HG02884 (cell line): ENCODE data around the gene LMLN.
"Not testable (repeated sequence)": the region's sequence is repeated elsewhere in the genome, so short reads cannot be mapped to it uniquely, and the experiment has no call there.

Experiments used
- ATAC-seq: cut with Tn5 transposase; IDR thresholded peaks from one replicate; pipeline ENCODE4 v1.9.1; 2021; ENCODE audit warnings: mild to moderate bottlenecking, moderate library complexity; ENCODE audit not compliant: unreplicated experiment

Gene LMLN

GRCh38 chr3:198071602-198072287 lies 111.7 kb downstream of the LMLN start:
- no peak for ATAC-seq

- no peak for ATAC-seq
Observed at GRCh38 chr3:198076722-198077308, 116.8 kb downstream of the LMLN start.

DNA sequence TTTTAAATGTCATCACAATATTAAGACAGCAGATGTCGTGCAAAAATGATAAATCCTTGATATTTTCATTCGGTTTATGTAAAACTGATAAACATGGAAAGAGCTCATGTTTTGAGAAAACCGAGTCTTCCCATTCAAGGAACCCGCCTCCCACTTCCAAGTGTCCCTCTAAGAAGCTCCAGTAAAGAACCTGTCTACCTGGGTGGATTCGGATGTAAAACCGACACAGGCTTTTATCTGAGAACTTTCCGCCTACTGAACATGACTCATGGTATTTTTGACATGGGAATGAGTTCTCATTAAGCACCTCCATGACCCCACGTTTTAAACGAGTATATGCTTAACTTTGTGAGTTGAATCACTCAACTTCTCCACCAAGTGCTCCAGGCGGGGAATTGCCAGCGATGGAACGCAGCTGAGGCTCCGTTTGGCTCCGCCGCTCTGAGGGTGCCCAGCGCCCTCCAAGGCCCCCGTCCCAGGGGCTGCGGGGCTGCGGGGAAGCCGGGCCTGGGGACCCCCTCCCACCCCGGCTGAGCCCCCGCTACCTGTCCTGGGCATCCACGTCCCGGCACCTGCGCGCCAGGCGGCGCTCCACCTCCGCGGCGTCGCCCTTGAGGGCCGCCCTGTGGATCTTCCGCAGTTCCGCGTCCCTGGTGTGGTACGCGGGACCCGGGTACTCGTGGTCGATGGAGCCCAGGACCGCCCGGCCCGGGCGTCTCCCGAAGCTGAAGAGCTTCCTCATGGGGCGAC lies 119.9 kb downstream of the LMLN start:
- ATAC-seq = peak; percentile 25

DNA sequence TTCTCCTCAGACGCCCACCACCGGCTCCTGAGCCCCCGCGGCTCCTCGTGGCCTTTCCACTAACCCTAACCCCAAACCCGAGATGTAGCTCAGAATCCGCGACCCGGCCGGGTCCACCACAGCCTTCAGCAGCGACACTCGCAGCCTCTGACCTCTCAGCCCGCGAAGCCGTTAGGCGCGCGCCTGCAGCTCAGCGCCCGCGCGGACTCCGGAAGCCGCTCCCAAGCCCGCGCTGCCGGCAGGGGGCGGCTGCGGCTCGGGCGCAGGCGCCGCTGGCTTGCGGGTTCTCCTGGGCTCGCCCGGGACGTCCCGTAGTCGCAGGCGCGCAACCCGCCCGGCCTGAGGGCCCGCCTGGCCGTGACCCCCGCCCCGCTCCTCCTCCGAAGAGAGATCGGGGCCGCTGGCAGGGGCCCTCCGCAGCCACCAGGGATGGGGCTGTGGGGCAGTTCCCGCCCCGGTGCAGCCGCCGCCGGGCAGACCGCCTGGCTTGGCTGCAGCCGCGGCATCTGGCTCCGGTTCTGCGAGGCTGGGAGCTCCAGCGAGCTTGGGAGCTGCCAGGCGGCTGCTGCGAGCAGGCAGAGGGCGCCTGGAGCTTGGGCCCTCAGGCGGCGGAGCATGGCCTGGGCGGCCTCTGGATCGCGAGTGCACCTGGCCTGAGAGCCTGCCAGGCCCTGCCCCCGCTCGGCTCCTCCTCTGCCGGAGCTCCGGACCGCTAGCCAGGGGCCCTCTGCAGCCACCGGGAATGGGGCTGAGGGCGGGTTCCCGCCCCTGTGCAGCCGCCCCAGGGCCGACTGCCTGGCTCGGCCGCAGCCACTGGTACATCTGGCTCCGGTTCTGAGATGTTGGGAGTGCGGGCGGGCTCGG lies 120.7 kb downstream of the LMLN start:
- ATAC-seq = peak; percentile 79

- no peak for ATAC-seq
Observed at GRCh38 chr3:198081421-198081844, 121.4 kb downstream of the LMLN start.

GRCh38 chr3:198082226-198082625 lies 122.2 kb downstream of the LMLN start:
- ATAC-seq = not testable (repeated sequence)

DNA sequence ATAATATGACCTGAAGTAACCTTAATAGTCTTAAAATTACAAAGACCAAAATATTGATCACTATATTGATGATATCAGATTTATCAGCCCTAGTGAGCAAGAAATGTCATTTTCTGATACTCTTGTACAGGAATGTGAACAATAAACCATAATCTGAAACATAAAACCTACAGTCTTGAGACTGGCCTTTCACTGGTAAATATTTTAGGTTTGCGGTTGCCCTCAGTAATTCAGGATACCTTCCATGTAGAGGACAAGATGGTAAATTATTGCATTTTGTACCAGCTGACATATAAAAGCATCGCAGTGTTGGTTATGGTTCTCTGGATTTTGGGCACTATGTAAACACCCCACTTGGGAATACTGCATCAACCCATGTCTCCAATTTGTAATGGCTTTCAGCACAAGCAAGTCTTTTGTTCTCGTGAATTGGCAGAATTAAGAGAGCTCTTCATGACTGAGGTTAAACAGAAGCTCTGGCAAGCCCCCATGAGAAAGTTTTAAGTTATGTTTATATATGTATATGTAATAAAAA lies 128.5 kb downstream of the LMLN start:
- no peak for ATAC-seq

- no peak for ATAC-seq
Observed at GRCh38 chr3:198090795-198091332, 130.8 kb downstream of the LMLN start.

DNA sequence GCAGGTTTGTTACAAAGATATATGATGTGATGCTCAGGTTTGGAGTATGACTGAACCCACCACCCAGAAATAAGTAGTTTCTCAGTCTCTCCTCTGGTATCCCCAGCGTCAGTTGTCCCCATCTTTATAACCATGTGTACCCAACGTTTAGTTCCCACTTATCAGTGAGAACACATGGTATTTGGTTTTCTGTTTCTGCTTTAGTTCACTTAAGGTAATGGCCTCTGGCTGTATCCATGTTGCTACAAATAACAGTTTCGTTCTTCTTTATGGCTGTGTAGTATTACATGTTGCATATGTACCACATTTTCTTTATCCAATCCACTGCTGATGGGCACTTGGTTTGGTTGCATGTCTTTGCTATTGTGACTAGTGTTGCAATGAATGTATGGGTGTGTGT lies 132.3 kb downstream of the LMLN start:
- ATAC-seq = no peak

DNA sequence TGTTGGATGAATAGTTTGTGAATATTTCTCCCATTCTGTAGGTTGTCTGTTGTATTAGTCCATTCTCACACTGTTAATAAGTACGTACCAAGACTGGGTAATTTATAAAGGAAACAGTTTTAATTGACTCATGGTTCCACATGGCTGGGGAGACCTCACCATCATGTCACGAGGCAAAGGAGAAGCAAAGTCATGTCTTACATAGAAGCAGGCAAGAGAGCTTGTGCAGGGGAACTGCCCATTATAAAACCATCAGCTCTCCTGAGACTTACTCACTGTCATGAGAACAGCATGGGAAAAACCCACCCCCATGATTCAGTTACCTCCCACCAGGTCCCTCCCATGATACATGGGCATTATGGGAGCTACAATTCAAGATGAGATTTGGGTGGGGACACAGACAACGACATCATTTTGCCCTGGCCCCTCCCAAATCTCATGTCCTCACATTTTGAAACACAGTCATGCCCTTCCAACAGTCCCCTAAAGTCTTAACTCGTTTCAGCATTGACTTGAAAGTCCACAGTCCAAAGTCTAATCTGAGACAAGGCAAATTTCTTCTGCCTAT lies 133.2 kb downstream of the LMLN start:
- no peak for ATAC-seq
